Hepatocyte (in vitro differentiated cells): ENCODE measurements around the gene ZBTB20.

Source experiments
- EZH2 ChIP-seq: fragments of 200-600 bp; sonication (generic); IDR thresholded peaks from 2 replicates; pipeline ENCODE4 v1.6.1; 2016; ENCODE audit warnings: antibody characterized with exemption, mild to moderate bottlenecking, borderline replicate concordance
- TF ChIP-seq, protein P1 (sequence below): fragments of 200-600 bp; sonication (generic); IDR thresholded peaks from 2 replicates; pipeline ENCODE4 v1.5.1; 2016; ENCODE audit warnings: antibody characterized with exemption, mild to moderate bottlenecking; ENCODE audit not compliant: poor library complexity

DNA sequence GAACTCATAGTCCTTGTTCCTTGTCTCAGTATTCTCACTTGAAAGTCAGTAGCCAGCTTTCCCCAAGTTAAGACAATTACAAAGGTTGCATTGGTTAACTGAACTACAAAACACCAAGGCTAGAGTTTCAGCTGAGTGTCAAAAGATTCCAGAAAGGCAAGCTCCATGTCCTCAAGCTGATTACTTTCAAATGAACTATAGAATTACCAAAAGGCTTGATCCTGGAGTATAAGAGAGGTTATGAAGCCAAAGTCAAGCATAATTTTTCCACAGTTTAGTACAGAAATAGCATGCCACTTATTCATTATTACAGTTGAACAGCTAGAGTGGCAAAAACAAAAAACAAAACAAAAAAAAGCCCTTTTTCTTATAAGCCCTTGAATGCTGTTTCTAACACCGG, 51.9 kb downstream of the ZBTB20 start:
- TF ChIP-seq, protein P1, sequence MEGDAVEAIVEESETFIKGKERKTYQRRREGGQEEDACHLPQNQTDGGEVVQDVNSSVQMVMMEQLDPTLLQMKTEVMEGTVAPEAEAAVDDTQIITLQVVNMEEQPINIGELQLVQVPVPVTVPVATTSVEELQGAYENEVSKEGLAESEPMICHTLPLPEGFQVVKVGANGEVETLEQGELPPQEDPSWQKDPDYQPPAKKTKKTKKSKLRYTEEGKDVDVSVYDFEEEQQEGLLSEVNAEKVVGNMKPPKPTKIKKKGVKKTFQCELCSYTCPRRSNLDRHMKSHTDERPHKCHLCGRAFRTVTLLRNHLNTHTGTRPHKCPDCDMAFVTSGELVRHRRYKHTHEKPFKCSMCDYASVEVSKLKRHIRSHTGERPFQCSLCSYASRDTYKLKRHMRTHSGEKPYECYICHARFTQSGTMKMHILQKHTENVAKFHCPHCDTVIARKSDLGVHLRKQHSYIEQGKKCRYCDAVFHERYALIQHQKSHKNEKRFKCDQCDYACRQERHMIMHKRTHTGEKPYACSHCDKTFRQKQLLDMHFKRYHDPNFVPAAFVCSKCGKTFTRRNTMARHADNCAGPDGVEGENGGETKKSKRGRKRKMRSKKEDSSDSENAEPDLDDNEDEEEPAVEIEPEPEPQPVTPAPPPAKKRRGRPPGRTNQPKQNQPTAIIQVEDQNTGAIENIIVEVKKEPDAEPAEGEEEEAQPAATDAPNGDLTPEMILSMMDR: no peak
- TF ChIP-seq EZH2: no peak
